LNCaP clone FGC (cell line): ENCODE data around the gene ZBTB40.

Experiments used
- DNase-seq: peaks from one replicate; pipeline ENCODE4 v3.0.0-alpha.2; 2011; ENCODE audit warnings: low read depth
- H3K4me3 ChIP-seq: 2 replicates; pipeline ENCODE4 v1.5.1; 2011; ENCODE audit warnings: mild to moderate bottlenecking, low read depth, low read length, control low read depth
- TF ChIP-seq, protein P1 (sequence below): IDR thresholded peaks from 2 replicates; pipeline ENCODE4 v1.5.1; 2012; ENCODE audit warnings: mild to moderate bottlenecking; ENCODE audit not compliant: control insufficient read depth, insufficient read depth; ENCODE audit errors: extremely low read depth

ZBTB40 gene

DNA sequence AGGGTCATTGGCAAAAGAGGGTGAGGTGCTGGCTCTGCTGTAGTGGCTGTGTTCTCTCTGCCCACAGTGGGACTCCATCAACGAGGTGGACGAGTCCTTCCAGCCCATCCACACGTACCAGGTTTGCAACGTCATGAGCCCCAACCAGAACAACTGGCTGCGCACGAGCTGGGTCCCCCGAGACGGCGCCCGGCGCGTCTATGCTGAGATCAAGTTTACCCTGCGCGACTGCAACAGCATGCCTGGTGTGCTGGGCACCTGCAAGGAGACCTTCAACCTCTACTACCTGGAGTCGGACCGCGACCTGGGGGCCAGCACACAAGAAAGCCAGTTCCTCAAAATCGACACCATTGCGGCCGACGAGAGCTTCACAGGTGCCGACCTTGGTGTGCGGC lies 124.5 kb downstream of the ZBTB40 start:
- TF ChIP-seq, protein P1, sequence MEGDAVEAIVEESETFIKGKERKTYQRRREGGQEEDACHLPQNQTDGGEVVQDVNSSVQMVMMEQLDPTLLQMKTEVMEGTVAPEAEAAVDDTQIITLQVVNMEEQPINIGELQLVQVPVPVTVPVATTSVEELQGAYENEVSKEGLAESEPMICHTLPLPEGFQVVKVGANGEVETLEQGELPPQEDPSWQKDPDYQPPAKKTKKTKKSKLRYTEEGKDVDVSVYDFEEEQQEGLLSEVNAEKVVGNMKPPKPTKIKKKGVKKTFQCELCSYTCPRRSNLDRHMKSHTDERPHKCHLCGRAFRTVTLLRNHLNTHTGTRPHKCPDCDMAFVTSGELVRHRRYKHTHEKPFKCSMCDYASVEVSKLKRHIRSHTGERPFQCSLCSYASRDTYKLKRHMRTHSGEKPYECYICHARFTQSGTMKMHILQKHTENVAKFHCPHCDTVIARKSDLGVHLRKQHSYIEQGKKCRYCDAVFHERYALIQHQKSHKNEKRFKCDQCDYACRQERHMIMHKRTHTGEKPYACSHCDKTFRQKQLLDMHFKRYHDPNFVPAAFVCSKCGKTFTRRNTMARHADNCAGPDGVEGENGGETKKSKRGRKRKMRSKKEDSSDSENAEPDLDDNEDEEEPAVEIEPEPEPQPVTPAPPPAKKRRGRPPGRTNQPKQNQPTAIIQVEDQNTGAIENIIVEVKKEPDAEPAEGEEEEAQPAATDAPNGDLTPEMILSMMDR: no peak
- H3K4me3 ChIP-seq: no peak overlapping the region
- no peak for DNase-seq

DNA sequence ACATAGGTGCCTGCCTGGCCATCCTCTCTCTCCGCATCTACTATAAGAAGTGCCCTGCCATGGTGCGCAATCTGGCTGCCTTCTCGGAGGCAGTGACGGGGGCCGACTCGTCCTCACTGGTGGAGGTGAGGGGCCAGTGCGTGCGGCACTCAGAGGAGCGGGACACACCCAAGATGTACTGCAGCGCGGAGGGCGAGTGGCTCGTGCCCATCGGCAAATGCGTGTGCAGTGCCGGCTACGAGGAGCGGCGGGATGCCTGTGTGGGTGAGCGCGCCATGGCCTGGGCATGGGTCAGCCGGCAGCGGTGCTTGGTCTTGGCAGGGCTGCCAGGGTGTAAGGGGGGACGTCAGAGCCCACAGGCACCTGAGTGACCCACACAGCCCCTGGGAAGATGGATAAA lies 125.0 kb downstream of the ZBTB40 start:
- no peak for DNase-seq
- H3K4me3 ChIP-seq: no peak overlapping the region
- TF ChIP-seq, protein P1: no peak

DNA sequence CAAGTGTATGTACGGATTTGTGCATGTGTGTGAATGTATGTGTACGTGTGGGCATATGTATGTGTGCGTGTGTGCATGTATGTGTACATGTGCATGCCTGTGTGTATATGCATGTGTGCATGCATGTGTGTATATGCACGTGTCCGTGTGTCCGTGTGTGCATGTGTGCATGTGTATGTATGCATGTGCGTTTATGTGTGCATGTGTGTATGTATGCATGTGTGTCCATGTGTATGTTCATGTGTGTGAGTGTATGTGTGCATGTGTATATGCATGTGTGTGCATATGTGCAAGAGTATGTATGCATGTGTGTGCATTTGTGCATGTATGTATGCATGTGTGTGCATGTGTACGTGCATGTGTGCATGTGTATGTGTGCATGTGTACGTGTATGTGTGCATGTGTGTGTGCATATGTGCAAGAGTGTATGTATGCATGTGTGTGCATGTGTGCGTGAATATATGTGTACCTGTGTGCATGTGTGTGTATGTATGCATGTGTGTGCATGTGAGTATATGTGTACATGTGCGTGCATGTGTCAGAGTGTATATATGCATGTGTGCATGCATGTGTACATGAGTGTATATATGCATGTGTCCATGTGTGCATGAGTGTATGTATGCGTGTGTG lies 127.2 kb downstream of the ZBTB40 start:
- H3K4me3 ChIP-seq: no peak overlapping the region
- TF ChIP-seq, protein P1: no peak
- no peak for DNase-seq

DNA sequence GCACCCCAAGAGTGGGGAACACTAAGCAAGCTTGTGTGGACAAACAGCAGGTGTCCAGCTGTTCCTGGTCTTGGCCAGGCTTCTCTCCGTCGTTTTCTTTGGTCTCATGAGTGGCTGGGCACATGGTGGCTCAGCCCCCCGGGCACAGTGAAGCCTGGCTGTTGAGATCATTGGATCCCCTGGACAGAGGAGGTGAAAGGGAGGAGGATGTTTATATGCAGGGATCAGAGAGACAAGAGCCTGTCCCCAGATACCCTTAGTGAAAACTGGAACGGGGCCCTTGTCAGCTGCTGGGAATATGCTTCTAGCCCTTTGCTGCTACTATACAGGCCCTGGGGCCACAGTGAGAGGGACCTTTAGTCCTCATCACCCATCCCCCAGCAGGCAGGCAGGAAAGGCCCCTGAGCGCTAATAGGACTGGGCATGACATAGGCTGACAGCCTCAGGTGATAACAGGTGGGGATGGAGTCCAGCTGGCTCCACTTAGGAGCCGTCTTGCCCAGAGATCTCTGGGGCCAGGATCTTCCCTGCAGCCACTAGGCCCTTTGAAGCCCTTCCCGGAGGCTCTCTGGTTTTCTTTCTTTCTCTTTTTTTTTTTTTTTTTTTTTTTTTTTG lies 128.0 kb downstream of the ZBTB40 start:
- no peak overlapping the region for H3K4me3 ChIP-seq
- TF ChIP-seq, protein P1: no peak
- DNase-seq: no peak
